Stimulated activated CD8-positive, alpha-beta memory T cell treated with anti-CD3 and anti-CD28 coated beads, Interleukin-15, amount 100 ng/mL, for 1 hour (primary cell): ENCODE results near the gene ARHGAP9.
A peak's percentile ranks its signal among the peaks of the same experiment; 100 is the strongest.

Source experiments
- DNase-seq: peaks from one replicate; pipeline ENCODE4 v3.0.0-alpha.2; 2020; ENCODE audit warnings: low read depth

Gene ARHGAP9

GRCh38 chr12:57491393-57492280 is 12.0 kb upstream of the ARHGAP9 start:
- no peak for DNase-seq

GRCh38 chr12:57490126-57490525 is 10.5 kb upstream of the ARHGAP9 start:
- no peak for DNase-seq

- no peak for DNase-seq
Measured at GRCh38 chr12:57489157-57489641, 9.5 kb upstream of the ARHGAP9 start.

- DNase-seq = no peak
Measured at GRCh38 chr12:57488402-57489156, 8.9 kb upstream of the ARHGAP9 start.

- DNase-seq = peak; percentile 83
Measured at GRCh38 chr12:57487597-57488401, 8.1 kb upstream of the ARHGAP9 start, which contains the start of gene MARS1. TSS of gene MARS1 (plus strand) at chr12:57488068. CDS start at chr12:57488091, 23 bp downstream.

GRCh38 chr12:57487055-57487596 is 7.5 kb upstream of the ARHGAP9 start:
- DNase-seq = no peak

GRCh38 chr12:57485695-57486094 is 6.0 kb upstream of the ARHGAP9 start:
- no peak for DNase-seq

- no peak for DNase-seq
Measured at GRCh38 chr12:57483466-57483865, 3.8 kb upstream of the ARHGAP9 start.

- no peak for DNase-seq
Measured at GRCh38 chr12:57481671-57482070, 2.0 kb upstream of the ARHGAP9 start.

- DNase-seq = no peak
Measured at GRCh38 chr12:57479043-57479375, 657 bp downstream of the ARHGAP9 start.

GRCh38 chr12:57477710-57478681 is 1.7 kb downstream of the ARHGAP9 start:
- no peak for DNase-seq

GRCh38 chr12:57476993-57477709 is 2.5 kb downstream of the ARHGAP9 start:
- no peak for DNase-seq

- DNase-seq = no peak
Measured at GRCh38 chr12:57476162-57476992, 3.3 kb downstream of the ARHGAP9 start.

- DNase-seq = no peak
Measured at GRCh38 chr12:57475271-57476161, 4.2 kb downstream of the ARHGAP9 start.

GRCh38 chr12:57474862-57475261 is 4.8 kb downstream of the ARHGAP9 start:
- no peak for DNase-seq

GRCh38 chr12:57474430-57474829 is 5.2 kb downstream of the ARHGAP9 start:
- DNase-seq = no peak

GRCh38 chr12:57473886-57474285 is 5.8 kb downstream of the ARHGAP9 start:
- DNase-seq = no peak

- DNase-seq = no peak
Measured at GRCh38 chr12:57473392-57473791, 6.3 kb downstream of the ARHGAP9 start.
